Testis (tissue), 2 donors: ENCODE data around the gene PLCXD1.

Experiments used
- POLR2A ChIP-seq: fragments of 450-650 bp; IDR thresholded peaks from one replicate; pipeline ENCODE4 v1.6.1; 2017; ENCODE audit warnings: antibody characterized with exemption, mild to moderate bottlenecking, moderate library complexity
- TF ChIP-seq, protein P1 (sequence below), 3 experiments: fragments of 450-650 bp in 2 of 3; fragments of 200-600 bp in 1 of 3; sonication (generic) in 1 of 3; IDR thresholded peaks; one replicate each; pipeline ENCODE4 v1.5.1; 2016 to 2019; ENCODE audit warnings: antibody characterized with exemption in 3 of 3, mild to moderate bottlenecking in 2 of 3, moderate library complexity in 1 of 3

DNA sequence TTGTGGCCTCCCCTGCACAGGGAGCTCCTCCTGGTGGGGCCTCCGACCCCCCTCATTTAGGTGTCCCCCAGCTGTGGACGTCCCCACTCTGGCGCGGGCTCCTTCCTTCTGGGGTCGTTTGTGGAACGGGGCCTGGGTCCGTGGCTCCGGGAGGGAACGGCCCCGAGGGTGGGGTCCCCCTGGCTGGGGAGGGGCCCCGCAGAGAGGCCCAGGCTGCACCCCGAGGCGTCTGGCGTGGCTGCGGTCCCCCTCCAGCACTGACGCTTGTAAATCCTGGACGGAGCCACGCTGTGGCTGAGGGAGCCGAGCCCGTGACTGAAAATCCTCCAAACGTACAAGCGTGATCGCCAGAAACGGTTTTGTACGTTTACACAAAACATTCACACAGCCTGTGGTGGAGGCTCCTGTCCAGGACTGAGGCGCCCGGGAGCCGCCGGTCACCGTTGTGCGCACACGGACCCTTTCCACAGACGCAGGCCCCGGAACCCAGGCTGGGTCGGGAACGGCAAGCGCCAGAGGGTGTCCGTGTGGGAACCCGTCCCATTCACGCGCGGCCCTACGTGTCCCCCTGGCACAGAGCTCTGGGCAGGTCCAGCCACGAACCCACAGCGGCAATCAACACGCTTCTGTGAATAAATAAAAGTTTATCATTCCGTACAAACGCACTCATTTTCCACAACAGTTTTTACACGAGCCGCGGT lies 52.6 kb downstream of the PLCXD1 start:
- TF ChIP-seq, protein P1, sequence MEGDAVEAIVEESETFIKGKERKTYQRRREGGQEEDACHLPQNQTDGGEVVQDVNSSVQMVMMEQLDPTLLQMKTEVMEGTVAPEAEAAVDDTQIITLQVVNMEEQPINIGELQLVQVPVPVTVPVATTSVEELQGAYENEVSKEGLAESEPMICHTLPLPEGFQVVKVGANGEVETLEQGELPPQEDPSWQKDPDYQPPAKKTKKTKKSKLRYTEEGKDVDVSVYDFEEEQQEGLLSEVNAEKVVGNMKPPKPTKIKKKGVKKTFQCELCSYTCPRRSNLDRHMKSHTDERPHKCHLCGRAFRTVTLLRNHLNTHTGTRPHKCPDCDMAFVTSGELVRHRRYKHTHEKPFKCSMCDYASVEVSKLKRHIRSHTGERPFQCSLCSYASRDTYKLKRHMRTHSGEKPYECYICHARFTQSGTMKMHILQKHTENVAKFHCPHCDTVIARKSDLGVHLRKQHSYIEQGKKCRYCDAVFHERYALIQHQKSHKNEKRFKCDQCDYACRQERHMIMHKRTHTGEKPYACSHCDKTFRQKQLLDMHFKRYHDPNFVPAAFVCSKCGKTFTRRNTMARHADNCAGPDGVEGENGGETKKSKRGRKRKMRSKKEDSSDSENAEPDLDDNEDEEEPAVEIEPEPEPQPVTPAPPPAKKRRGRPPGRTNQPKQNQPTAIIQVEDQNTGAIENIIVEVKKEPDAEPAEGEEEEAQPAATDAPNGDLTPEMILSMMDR (IDR thresholded peaks at IDR 0.05), result no peak
- no peak for TF ChIP-seq POLR2A
